ENCODE results near the gene NXPH4. TPM values are rescaled to one million over a fixed set of nuclear protein-coding genes. Genes with fewer than 3 reads are reported as not detected.

The NXPH4 gene
- total RNA-seq, 1 donor from 2014 or later, result not detected

DNA sequence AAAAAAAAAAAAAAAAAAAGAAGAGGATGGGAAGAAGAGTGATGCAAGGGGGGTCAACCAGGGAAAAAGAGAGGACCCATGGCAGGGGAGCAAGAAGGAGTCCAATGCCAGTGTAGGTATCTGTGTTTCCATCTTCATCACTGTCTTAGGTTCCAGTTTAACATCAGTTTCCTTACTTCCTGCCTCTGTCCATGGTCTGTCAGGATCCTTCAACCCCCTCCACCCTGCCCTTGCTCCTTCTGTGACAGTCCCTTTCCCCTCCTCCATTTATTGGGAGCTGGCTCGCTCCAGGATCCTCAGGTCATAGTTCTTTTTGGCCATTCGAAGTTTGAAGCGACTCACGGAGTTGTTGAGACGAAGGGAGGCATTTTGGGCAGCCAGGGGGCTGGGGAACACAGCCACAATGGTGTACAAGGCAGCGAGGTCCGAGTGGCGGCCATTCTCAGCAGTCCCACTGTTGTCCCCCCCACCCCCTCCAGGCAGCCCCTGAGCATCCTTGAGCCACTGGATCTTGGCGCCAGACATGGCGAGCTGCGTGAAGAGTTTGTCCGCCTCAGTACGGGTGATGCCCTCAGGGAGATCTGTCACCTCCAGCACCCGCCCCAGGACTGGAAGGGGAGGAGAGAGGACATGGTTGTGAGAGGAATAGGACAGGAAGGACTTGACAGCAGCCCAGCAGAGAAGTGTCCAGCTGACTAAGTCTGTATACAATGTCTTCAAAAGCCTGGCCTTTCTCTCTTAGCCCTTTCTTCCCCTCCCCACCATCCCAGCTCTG is 38.1 kb downstream of the NXPH4 start:
- no peak for TF ChIP-seq CTCF (conservative IDR thresholded peaks at IDR 0.05; ENCODE audit: low read depth, low read length)
- DNase-seq (ENCODE audit: low read depth), result no peak
- H3K4me3 ChIP-seq (ENCODE audit: low read depth, low read length), result no peak overlapping the region

DNA sequence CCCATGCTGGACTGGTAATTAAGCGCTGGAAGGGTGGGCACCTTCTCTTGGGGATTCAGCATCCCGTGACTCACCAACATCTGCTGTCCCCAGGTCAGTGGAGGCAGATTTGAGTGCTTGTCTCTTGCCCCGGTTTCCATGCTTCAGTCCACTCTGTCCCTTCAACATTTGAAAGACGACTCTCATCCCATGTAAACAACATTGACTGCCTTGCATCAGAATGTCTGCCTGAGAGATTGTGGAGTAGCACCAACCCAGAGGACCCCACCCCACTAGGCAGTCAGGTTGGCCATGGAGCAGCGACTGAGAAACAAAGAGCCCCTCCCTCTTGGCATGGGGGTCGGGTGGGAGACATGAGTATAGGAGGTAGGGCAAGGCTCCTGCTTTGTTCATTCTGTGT is 39.3 kb downstream of the NXPH4 start:
- no peak for DNase-seq (ENCODE audit: low read depth)
- TF ChIP-seq CTCF (conservative IDR thresholded peaks at IDR 0.05; ENCODE audit: low read depth, low read length), result no peak
- H3K4me3 ChIP-seq (ENCODE audit: low read depth, low read length), result no peak overlapping the region

DNA sequence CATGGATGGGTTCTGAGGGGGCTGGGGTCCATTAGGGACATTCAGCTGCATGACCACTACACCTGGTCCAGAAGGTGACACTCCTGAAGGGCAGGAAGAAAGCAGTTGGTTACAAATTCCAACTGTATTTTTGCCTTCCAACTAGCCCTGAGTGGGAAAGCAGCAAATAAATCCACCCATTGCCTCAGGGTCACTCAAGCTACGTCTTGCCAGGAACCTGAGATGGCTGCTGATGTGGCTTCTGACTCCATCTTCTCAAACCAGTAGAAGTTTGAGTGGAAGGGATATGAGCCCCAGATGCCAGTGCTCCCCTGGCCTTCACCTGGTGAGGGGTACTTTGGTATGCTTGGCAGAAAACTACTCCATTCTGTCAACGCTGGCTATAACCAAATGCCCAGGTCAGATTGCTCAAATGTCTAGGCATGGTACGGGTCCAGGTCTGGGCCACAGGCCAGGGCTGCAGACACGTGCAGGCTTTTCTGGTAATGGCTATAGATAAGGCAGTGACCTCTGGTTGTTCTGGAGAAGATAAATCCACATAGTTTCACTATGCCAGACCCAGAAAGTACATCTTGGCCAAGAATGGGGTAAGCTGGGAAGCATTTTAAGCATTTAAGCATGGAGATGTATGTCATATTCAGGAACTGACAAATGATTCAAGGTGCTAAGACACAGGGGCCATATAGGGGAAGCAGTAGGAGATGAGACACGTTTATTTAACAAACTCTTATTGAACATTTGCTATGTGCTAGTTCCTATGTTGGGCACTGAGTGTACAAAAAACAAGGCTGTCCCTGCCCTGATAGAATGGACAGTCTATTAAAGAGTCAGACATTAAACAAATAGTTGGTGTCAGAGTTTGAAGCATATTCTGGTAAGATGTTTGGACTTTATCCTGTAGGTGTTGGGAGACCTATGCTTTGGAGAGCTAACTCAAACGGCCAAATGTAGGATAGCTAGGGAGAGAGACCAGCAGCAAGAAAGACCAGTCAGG is 42.7 kb downstream of the NXPH4 start:
- no peak for DNase-seq (ENCODE audit: low read depth)
- no peak for TF ChIP-seq CTCF (conservative IDR thresholded peaks at IDR 0.05; ENCODE audit: low read depth, low read length)

GRCh38 chr12:57260366-57260765 is 43.8 kb downstream of the NXPH4 start:
- no peak for TF ChIP-seq CTCF (conservative IDR thresholded peaks at IDR 0.05; ENCODE audit: low read depth, low read length)
- no peak overlapping the region for H3K4me3 ChIP-seq (ENCODE audit: low read depth, low read length)
- DNase-seq (ENCODE audit: low read depth), result no peak

More for the DNA sequence above, 42.7 kb downstream of the NXPH4 start:
- no peak overlapping the region for H3K4me3 ChIP-seq (ENCODE audit: low read depth, low read length)

GRCh38 chr12:57261428-57261865 is 44.9 kb downstream of the NXPH4 start:
- H3K4me3 ChIP-seq (ENCODE audit: low read depth, low read length), result no peak overlapping the region
- DNase-seq (ENCODE audit: low read depth), result no peak
- no peak for TF ChIP-seq CTCF (conservative IDR thresholded peaks at IDR 0.05; ENCODE audit: low read depth, low read length)

DNA sequence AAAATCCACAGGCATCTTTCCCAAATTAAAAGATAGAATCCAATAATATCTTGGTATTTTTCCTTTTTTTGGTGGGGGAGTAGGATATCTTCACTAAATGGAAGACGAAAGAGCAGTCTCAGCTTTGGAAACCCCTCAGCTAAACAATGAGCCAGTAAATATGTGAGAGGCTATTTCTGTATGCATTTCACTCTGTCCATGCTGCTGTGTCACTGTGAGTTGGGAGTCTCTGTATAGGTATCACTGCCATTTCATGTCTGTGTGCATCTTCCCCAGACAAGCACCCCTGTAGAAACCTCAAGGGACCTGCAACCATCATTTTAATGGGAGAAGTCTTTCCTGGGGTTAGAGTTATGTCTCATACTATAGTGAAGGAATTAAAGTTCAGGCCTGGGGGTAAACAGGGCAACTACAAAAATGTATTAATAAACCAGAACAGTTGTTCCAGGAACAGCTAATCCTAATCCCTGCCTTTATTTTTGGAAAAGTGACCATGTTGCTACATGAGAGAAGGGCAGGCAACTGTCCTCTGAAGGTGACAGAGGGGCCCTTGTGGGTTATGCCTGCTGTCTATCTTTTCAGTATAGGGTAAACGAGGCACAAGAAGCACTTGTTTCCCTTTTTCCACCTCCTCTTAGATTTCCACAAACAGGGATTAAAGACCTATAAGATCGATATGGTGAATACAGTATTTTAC is 45.7 kb downstream of the NXPH4 start:
- no peak overlapping the region for H3K4me3 ChIP-seq (ENCODE audit: low read depth, low read length)
- no peak for TF ChIP-seq CTCF (conservative IDR thresholded peaks at IDR 0.05; ENCODE audit: low read depth, low read length)
- no peak for DNase-seq (ENCODE audit: low read depth)
